Prostate gland (tissue), 2 donors: Measurements from ENCODE around the gene ALDH1B1. TPM values are rescaled to one million over a fixed set of nuclear protein-coding genes. Genes with fewer than 3 reads are reported as not detected.

Experiments
- DNase-seq: peaks from one replicate; pipeline ENCODE4 v3.0.0-alpha.2; 2019; ENCODE audit warnings: low spot score
- H3K27ac ChIP-seq, 2 donors: fragments of 200-600 bp; sonication (generic); 2 replicates each; pipeline ENCODE4 v1.5.1; 2017 to 2019
- H3K27me3 ChIP-seq: fragments of 200-600 bp; sonication (generic); replicated peaks from 2 replicates; pipeline ENCODE4 v1.5.1; 2019; ENCODE audit not compliant: insufficient read depth
- H3K36me3 ChIP-seq, 2 donors: fragments of 200-600 bp; sonication (generic); 1 replicate in 1 of 2; 2 replicates in 1 of 2; pipeline versions ENCODE4 v1.5.1 to v1.8.1; 2017 to 2019
- H3K4me1 ChIP-seq: fragments of 200-600 bp; sonication (generic); replicated peaks from 2 replicates; pipeline ENCODE4 v1.5.1; 2019
- H3K4me3 ChIP-seq, 2 donors: fragments of 200-600 bp; sonication (generic); 2 replicates each; pipeline ENCODE4 v1.5.1; 2017 to 2019
- H3K9me3 ChIP-seq: fragments of 200-600 bp; sonication (generic); 2 replicates; pipeline ENCODE4 v1.5.1; 2017
- CTCF ChIP-seq, 4 experiments: fragments of 200-600 bp in 2 of 4; fragments of 450-650 bp in 2 of 4; sonication (generic) in 2 of 4; IDR thresholded peaks; 1 replicate in 3 of 4; 2 replicates in 1 of 4; pipeline ENCODE4 v1.5.1; 2016 to 2019; ENCODE audit warnings: antibody characterized with exemption in 4 of 4, mild to moderate bottlenecking in 2 of 4, moderate library complexity in 2 of 4
- POLR2A ChIP-seq: fragments of 450-650 bp; IDR thresholded peaks from one replicate; pipeline ENCODE4 v1.6.1; 2016; ENCODE audit warnings: antibody characterized with exemption, mild to moderate bottlenecking
- POLR2AphosphoS5 ChIP-seq: sonication (generic); formaldehyde crosslinking; IDR thresholded peaks from one replicate; pipeline ENCODE4 v1.6.1; 2017; ENCODE audit warnings: antibody characterized with exemption
- WGBS: methylation state at CpG from one replicate; pipeline ENCODE4 v1.1.5; 2018; 5-methylcytosine and 5-hydroxymethylcytosine counted together
- intact Hi-C: fragments of 100-400 bp; cut with DNase I; formaldehyde crosslinking; loops from one replicate; pipeline ENCODE4 v1.14.2; 2022
- total RNA-seq, 2 donors: library from RNA; depleted of rRNA; stranded (reverse); fragments of >200 nt; gene quantifications; one replicate each; pipeline ENCODE4 v1.1.0, GENCODE V29; 2016

ALDH1B1 gene
- 10 to 100 TPM; 42.5 to 88.8 TPM for total RNA-seq

- peak within 1 kb of the TSS; percentile 65 to 67 for H3K4me3 ChIP-seq
- DNase-seq, result peak; percentile 79
- TF ChIP-seq POLR2AphosphoS5 (peak; percentile 56), CTCF (IDR thresholded peaks at IDR 0.05) (no peak), POLR2A (peak; percentile 24)
- under 1% methylated on average over 58 of the region's 58 CpGs for WGBS
- no peaks in the 10 kb centered on the region for H3K36me3 ChIP-seq
- intact Hi-C loops, result loop anchor here (10.0 kb wide), 1 partner anchor 908 kb away; the partner anchor contains the start of gene POLR1E
- no peaks in the 10 kb centered on the region for H3K9me3 ChIP-seq
- no peaks in the 10 kb centered on the region for H3K27me3 ChIP-seq
- peak within 1 kb of the TSS; percentile 64 to 77 for H3K27ac ChIP-seq
- peaks cover 5% of the 10 kb centered on the region for H3K4me1 ChIP-seq
These were observed at the start of gene ALDH1B1 for GRCh38 chr9:38392235-38393127. TSS of gene ALDH1B1 (plus strand) at chr9:38392702. CDS start at chr9:38395749, 3,047 bp downstream.

GRCh38 chr9:38343037-38343436, 49.5 kb upstream of the ALDH1B1 start:
- intact Hi-C loops, result no loop called here
- no peaks in the 10 kb centered on the region for H3K27me3 ChIP-seq
- 83% methylated on average over 3 of the region's 3 CpGs for WGBS
- H3K4me3 ChIP-seq, result no peak overlapping the region
- TF ChIP-seq CTCF (IDR thresholded peaks at IDR 0.05) (no peak), POLR2A (no peak), POLR2AphosphoS5 (no peak)
- H3K36me3 ChIP-seq, result no peaks in the 10 kb centered on the region
- no peak overlapping the region for H3K27ac ChIP-seq
- no peaks in the 10 kb centered on the region for H3K4me1 ChIP-seq
- no peak for DNase-seq
- H3K9me3 ChIP-seq, result no peaks in the 10 kb centered on the region

- Histone ChIP-seq H3K4me1 (no peaks in the 10 kb centered on the region), H3K27me3 (no peaks in the 10 kb centered on the region), H3K36me3 (no peaks in the 10 kb centered on the region), H3K27ac (no peak overlapping the region), H3K9me3 (no peaks in the 10 kb centered on the region), H3K4me3 (no peak overlapping the region)
- TF ChIP-seq CTCF (IDR thresholded peaks at IDR 0.05) (no peak), POLR2A (no peak), POLR2AphosphoS5 (no peak)
- WGBS, result 94% methylated on average over 6 of the region's 6 CpGs
- intact Hi-C loops, result no loop called here
- DNase-seq, result no peak
These were observed 49.0 kb upstream of the ALDH1B1 start for GRCh38 chr9:38343552-38343951.

GRCh38 chr9:38344566-38345324, 47.8 kb upstream of the ALDH1B1 start:
- no peaks in the 10 kb centered on the region for H3K27me3 ChIP-seq
- H3K27ac ChIP-seq, result no peak overlapping the region
- H3K9me3 ChIP-seq, result no peaks in the 10 kb centered on the region
- intact Hi-C loops, result no loop called here
- TF ChIP-seq POLR2A (no peak), POLR2AphosphoS5 (no peak), CTCF (IDR thresholded peaks at IDR 0.05) (no peak)
- H3K4me3 ChIP-seq, result no peak overlapping the region
- WGBS, result 89% methylated on average over 7 of the region's 7 CpGs
- H3K36me3 ChIP-seq, result no peaks in the 10 kb centered on the region
- H3K4me1 ChIP-seq, result no peaks in the 10 kb centered on the region
- DNase-seq, result no peak
